Endothelial cell of umbilical vein (primary cell): Measurements from ENCODE around the gene SUPT5H. TPM values are rescaled to one million over a fixed set of nuclear protein-coding genes. Genes with fewer than 3 reads are reported as not detected.

Source experiments
- BruUV-seq: library from RNA; stranded (reverse); fragments of 400-500 nt; replicated peaks from 2 replicates; lab custom pipeline; 2021; lab: Mats Ljungman, UMichigan
- CTCF ChIA-PET: fragments of 300-600, 350-600 bp; sonication (Branson Sonifier 250); formaldehyde crosslinking; loops from one replicate; lab custom pipeline; 2021; ENCODE audit warnings: antibody characterized with exemption, inconsistent platforms; lab: Charles Lee
- POLR2A ChIA-PET: fragments of 300-600, 350-600 bp; sonication (Branson Sonifier 250); formaldehyde crosslinking; loops from one replicate; lab custom pipeline; 2021; ENCODE audit warnings: antibody characterized with exemption, inconsistent platforms; lab: Charles Lee
- DNase-seq: peaks from one replicate; pipeline ENCODE4 v3.0.0-alpha.2; 2011; ENCODE audit warnings: low read depth, low spot score
- FAIRE-seq: peaks from 2 replicates; lab custom pipeline; 2011; peaks lifted over from hg19 to GRCh38; lab: Jason Lieb, UNC
- H2AFZ ChIP-seq: 2 replicates; pipeline ENCODE4 v1.6.0; 2012; ENCODE audit warnings: low read depth, low read length, control low read depth, inconsistent platforms
- H3K27ac ChIP-seq: 2 replicates; pipeline ENCODE4 v1.5.1; 2011; ENCODE audit warnings: low read depth, mild to moderate bottlenecking, control low read depth, low read length, moderate library complexity; ENCODE audit not compliant: insufficient read depth
- H3K27me3 ChIP-seq, 2 experiments: 2 replicates each; pipeline versions ENCODE4 v1.6.0 to v1.6.1; 2011; ENCODE audit warnings: low read length in 2 of 2, mixed read lengths in 1 of 2; ENCODE audit not compliant: control insufficient read depth in 2 of 2, insufficient read depth in 2 of 2
- H3K36me3 ChIP-seq, 2 experiments: 2 replicates in 1 of 2; 3 replicates in 1 of 2; pipeline ENCODE4 v1.5.1; 2011; ENCODE audit warnings: low read length in 2 of 2, mild to moderate bottlenecking in 1 of 2, moderate library complexity in 1 of 2; ENCODE audit not compliant: control insufficient read depth in 2 of 2, insufficient read depth in 2 of 2; ENCODE audit errors: extremely low read depth in 1 of 2
- H3K4me1 ChIP-seq: 3 replicates; pipeline ENCODE4 v1.5.1; 2011; ENCODE audit warnings: mild to moderate bottlenecking, low read length; ENCODE audit not compliant: control insufficient read depth, insufficient read depth; ENCODE audit errors: extremely low read depth
- H3K4me2 ChIP-seq: 2 replicates; pipeline ENCODE4 v1.6.1; 2011; ENCODE audit warnings: low read length, control low read depth, mixed read lengths; ENCODE audit not compliant: insufficient read depth
- H3K4me3 ChIP-seq, 3 experiments: fragments of 200-600 bp in 1 of 3; sonication (generic), shearing (Covaris generic) in 1 of 3; replicated peaks in 1 of 3; 2 replicates each; pipeline ENCODE4 v1.5.1; 2011 to 2016; ENCODE audit warnings: control low read depth in 3 of 3, low read length in 3 of 3, mild to moderate bottlenecking in 2 of 3, inconsistent platforms in 1 of 3, low read depth in 1 of 3, moderate library complexity in 1 of 3; ENCODE audit not compliant: insufficient read depth in 1 of 3
- H3K79me2 ChIP-seq: 2 replicates; pipeline ENCODE4 v1.6.0; 2012; ENCODE audit warnings: low read length, inconsistent platforms; ENCODE audit not compliant: control insufficient read depth, insufficient read depth
- H3K9ac ChIP-seq: replicated peaks from 2 replicates; pipeline ENCODE3; 2011; ENCODE audit warnings: low read length, control low read depth; ENCODE audit not compliant: insufficient read depth; ENCODE audit errors: extremely low read depth
- H3K9me1 ChIP-seq: replicated peaks from 3 replicates; pipeline ENCODE4 v1.6.0; 2011; ENCODE audit warnings: mild to moderate bottlenecking, low read length; ENCODE audit not compliant: control insufficient read depth, insufficient read depth; ENCODE audit errors: extremely low read depth
- H3K9me3 ChIP-seq: replicated peaks from 2 replicates; pipeline ENCODE4 v1.5.1; 2012; ENCODE audit warnings: low read length, inconsistent platforms; ENCODE audit not compliant: control insufficient read depth, insufficient read depth
- H4K20me1 ChIP-seq: replicated peaks from 2 replicates; pipeline ENCODE3; 2011; ENCODE audit warnings: mild to moderate bottlenecking, low read length; ENCODE audit not compliant: control insufficient read depth, insufficient read depth; ENCODE audit errors: extremely low read depth
- EZH2 ChIP-seq: IDR thresholded peaks from 2 replicates; pipeline ENCODE4 v1.6.1; 2012; ENCODE audit warnings: borderline replicate concordance, low read depth, mild to moderate bottlenecking, moderate library complexity, low read length, inconsistent platforms; ENCODE audit not compliant: severe bottlenecking
- FOS ChIP-seq: IDR thresholded peaks from 2 replicates; pipeline ENCODE4 v1.6.1; 2011; ENCODE audit warnings: mild to moderate bottlenecking, low read length, moderate library complexity, borderline replicate concordance; ENCODE audit not compliant: insufficient read depth
- GATA2 ChIP-seq: IDR thresholded peaks from 2 replicates; pipeline ENCODE4 v1.7.0; 2011; ENCODE audit warnings: low read depth, mild to moderate bottlenecking, moderate library complexity, mixed read lengths, low read length; ENCODE audit not compliant: insufficient read length, insufficient read depth
- JUN ChIP-seq: IDR thresholded peaks from 2 replicates; pipeline ENCODE4 v1.6.1; 2011; ENCODE audit warnings: borderline replicate concordance, low read depth; ENCODE audit not compliant: insufficient read length, insufficient read depth
- MYC ChIP-seq: IDR thresholded peaks from one replicate; pipeline ENCODE4 v1.6.1; 2011; ENCODE audit warnings: mild to moderate bottlenecking, low read depth, low read length
- POLR2A ChIP-seq: IDR thresholded peaks from 2 replicates; pipeline ENCODE4 v1.6.1; 2012; ENCODE audit warnings: low read depth, mild to moderate bottlenecking, control low read depth, low read length
- POLR2AphosphoS5 ChIP-seq: IDR thresholded peaks from 2 replicates; pipeline ENCODE4 v1.6.1; 2012; ENCODE audit warnings: low read depth, mild to moderate bottlenecking, control low read depth, low read length, moderate library complexity; ENCODE audit not compliant: insufficient read depth
- dilution Hi-C: fragments of 300-500 bp; cut with MboI; formaldehyde crosslinking; loops from one replicate; pipeline ENCODE4 v1.15.0; 2019; ENCODE audit warnings: low sequenced_read_pairs; ENCODE audit not compliant: extremely low pct_ligation_motif_present
- intact Hi-C: fragments of 100-400 bp; cut with micrococcal nuclease; formaldehyde crosslinking; loops from one replicate; pipeline ENCODE4 v1.10.0; 2022
- polyA plus RNA-seq, 4 experiments: library from polyadenylated mRNA; depleted of rRNA in 3 of 4; stranded (reverse) in 3 of 4; unstranded in 1 of 4; fragments of >200 nt; gene quantifications; 2 replicates each; pipeline versions ENCODE4 v1.2.1 to v1.2.3, GENCODE V29; 2011 to 2012; ENCODE audit warnings: missing spikeins in 1 of 4
- total RNA-seq: library from RNA; stranded (reverse); gene quantifications from 2 replicates; pipeline ENCODE4 v1.2.3, GENCODE V29; 2021
- TF ChIP-seq, protein P1 (sequence below), 2 donors: IDR thresholded peaks; 1 replicate in 1 of 2; 2 replicates in 1 of 2; pipeline ENCODE4 v1.5.1; 2011; ENCODE audit warnings: low read length in 2 of 2, mild to moderate bottlenecking in 2 of 2, moderate library complexity in 2 of 2, control low read depth in 1 of 2, inconsistent platforms in 1 of 2, low read depth in 1 of 2; ENCODE audit not compliant: insufficient read depth in 1 of 2; ENCODE audit errors: extremely low read depth in 1 of 2
- TF ChIP-seq, protein P2 (sequence below): IDR thresholded peaks from 2 replicates; pipeline ENCODE4 v1.6.1; 2011; ENCODE audit not compliant: insufficient read depth, insufficient read length

Gene SUPT5H
- total and polyA plus RNA-seq, 2 donors (not counting 3 experiments of a cell fraction or from before 2014, with no cell fraction given): 87.6 to 120 TPM

DNA sequence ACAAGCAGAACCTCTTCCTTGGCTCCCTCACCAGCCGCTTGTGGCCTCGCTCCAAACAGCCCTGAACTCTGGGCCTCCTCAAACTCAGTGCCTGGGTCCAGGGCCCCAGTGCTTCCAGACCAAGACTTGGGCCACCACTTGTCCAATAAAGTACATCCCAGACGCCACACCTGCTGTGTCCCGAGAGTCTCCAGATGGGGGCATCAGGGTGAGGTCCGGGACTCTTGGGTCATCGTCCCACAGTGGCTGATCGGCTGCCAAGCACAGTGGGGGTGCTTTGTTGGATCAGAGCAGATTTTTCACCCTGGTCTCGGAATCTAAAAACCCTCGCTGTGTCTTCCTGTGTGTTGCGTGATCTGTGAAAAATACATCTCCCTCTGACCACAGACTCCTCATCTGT lies 44.4 kb downstream of the SUPT5H start:
- H3K9ac ChIP-seq: no peak overlapping the region
- FAIRE-seq (no peak), DNase-seq (no peak)
- CTCF ChIA-PET: interaction anchor here (1.2 kb wide), 1 partner anchor 16 kb away, joined by 6 read pairs; no protein-coding TSS in a partner anchor
- TF ChIP-seq MYC: no peak
- TF ChIP-seq, protein P1, sequence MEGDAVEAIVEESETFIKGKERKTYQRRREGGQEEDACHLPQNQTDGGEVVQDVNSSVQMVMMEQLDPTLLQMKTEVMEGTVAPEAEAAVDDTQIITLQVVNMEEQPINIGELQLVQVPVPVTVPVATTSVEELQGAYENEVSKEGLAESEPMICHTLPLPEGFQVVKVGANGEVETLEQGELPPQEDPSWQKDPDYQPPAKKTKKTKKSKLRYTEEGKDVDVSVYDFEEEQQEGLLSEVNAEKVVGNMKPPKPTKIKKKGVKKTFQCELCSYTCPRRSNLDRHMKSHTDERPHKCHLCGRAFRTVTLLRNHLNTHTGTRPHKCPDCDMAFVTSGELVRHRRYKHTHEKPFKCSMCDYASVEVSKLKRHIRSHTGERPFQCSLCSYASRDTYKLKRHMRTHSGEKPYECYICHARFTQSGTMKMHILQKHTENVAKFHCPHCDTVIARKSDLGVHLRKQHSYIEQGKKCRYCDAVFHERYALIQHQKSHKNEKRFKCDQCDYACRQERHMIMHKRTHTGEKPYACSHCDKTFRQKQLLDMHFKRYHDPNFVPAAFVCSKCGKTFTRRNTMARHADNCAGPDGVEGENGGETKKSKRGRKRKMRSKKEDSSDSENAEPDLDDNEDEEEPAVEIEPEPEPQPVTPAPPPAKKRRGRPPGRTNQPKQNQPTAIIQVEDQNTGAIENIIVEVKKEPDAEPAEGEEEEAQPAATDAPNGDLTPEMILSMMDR (IDR thresholded peaks at IDR 0.05; ENCODE audit: extremely low read depth in 1 of 2, insufficient read depth in 1 of 2, low read depth in 1 of 2, low read length in 2 of 2): no peak
- intact Hi-C loops (no loop called here), dilution Hi-C loops (no loop called here)
- no peaks in the 10 kb centered on the region for H3K9me3 ChIP-seq
- H4K20me1 ChIP-seq: no peaks in the 10 kb centered on the region
- POLR2A ChIA-PET: no interaction called here
- no peaks in the 10 kb centered on the region for H3K27me3 ChIP-seq
- no peaks in the 10 kb centered on the region for H3K4me1 ChIP-seq
- no TSS peak for BruUV-seq
- H3K9me1 ChIP-seq: no peaks in the 10 kb centered on the region
- no peak overlapping the region for H3K4me2 ChIP-seq
- H3K4me3 ChIP-seq: no peak overlapping the region
- no peak overlapping the region for H3K27ac ChIP-seq
- no peaks in the 10 kb centered on the region for H3K79me2 ChIP-seq
- no peak overlapping the region for H2AFZ ChIP-seq
- peaks cover 9 to 37% of the 10 kb centered on the region in 2 experiments for H3K36me3 ChIP-seq

DNA sequence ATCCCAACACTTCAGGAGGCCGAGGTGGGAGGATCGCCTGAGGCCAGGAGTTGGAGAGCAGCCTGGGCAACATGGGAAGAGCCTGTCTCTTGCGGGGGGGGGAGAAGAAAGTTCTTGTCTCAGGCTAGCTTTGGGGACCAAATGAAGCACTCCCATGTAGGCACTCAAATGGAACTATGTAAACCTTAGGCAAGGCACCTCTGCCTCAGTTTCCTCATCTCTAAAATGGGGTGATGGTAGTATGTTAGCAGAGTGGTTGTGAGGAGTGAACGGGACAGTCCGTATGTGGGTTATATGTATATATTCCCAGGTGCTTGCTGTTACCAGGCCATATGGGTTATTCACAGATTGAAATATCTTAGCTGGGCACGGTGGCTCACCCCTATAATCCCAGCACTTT lies 46.8 kb downstream of the SUPT5H start:
- dilution Hi-C loops (no loop called here), intact Hi-C loops (no loop called here)
- Histone ChIP-seq H3K9me1 (no peaks in the 10 kb centered on the region), H3K4me1 (no peaks in the 10 kb centered on the region), H3K9ac (no peak overlapping the region), H4K20me1 (no peaks in the 10 kb centered on the region), H3K9me3 (no peaks in the 10 kb centered on the region), H3K27ac (no peak overlapping the region), H3K27me3 (no peaks in the 10 kb centered on the region), H3K4me3 (no peak overlapping the region), H3K4me2 (no peak overlapping the region), H2AFZ (no peak overlapping the region), H3K79me2 (no peaks in the 10 kb centered on the region), H3K36me3 (peaks cover 9 to 23% of the 10 kb centered on the region in 2 experiments)
- TF ChIP-seq POLR2AphosphoS5 (no peak), GATA2 (no peak), EZH2 (no peak), POLR2A (no peak), FOS (no peak), MYC (no peak), JUN (no peak)
- TF ChIP-seq, protein P2, sequence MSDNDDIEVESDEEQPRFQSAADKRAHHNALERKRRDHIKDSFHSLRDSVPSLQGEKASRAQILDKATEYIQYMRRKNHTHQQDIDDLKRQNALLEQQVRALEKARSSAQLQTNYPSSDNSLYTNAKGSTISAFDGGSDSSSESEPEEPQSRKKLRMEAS: no peak
- TF ChIP-seq, protein P1 (IDR thresholded peaks at IDR 0.05; ENCODE audit: extremely low read depth in 1 of 2, insufficient read depth in 1 of 2, low read depth in 1 of 2, low read length in 2 of 2): no peak
- CTCF ChIA-PET: interaction anchor here (0.6 kb wide), 1 partner anchor 11 kb away, joined by 4 read pairs; no protein-coding TSS in a partner anchor
- FAIRE-seq (no peak), DNase-seq (no peak)
- no TSS peak for BruUV-seq
- POLR2A ChIA-PET: no interaction called here
